GM19351 (cell line): ENCODE results near the gene ZNF536.

Source experiments
- ATAC-seq: cut with Tn5 transposase; IDR thresholded peaks from one replicate; pipeline ENCODE4 v1.9.1; 2021; ENCODE audit warnings: mild to moderate bottlenecking, moderate library complexity; ENCODE audit not compliant: unreplicated experiment

ZNF536 gene

GRCh38 chr19:30593356-30593755, 221.2 kb downstream of the ZNF536 start:
- no peak for ATAC-seq

- ATAC-seq, result no peak
Measured at GRCh38 chr19:30593975-30594745, 222.0 kb downstream of the ZNF536 start.

GRCh38 chr19:30596268-30596667, 224.1 kb downstream of the ZNF536 start:
- ATAC-seq, result no peak

DNA sequence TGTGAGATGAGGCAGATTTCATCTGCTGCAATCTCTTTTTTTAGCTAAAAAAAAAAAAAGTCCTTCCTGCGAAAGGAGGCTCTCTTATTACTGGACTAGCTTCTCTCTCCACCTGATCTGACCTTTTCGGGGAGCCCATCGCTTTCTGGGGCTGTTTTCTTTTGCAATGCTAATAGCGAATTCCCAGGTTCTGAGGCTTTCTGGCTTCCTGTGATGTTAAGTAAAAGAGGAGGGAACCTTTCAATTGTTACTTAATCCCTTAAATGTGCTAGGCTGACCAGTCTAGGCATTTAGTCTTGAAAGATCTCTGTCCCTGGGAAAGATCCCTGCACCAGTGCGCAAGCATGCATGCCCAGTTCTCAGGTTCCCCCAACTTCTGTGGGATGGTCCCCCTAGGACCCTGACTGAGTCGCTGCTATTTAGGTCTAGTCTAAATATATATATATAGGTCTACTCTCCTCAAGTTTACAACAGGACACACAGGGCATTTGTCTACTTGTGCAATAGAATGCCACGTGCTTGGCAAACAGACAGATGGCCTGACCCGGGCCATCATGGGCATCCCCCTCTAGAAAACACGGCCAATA, 224.7 kb downstream of the ZNF536 start:
- no peak for ATAC-seq

- ATAC-seq, result no peak
Measured at GRCh38 chr19:30598688-30599087, 226.5 kb downstream of the ZNF536 start.

DNA sequence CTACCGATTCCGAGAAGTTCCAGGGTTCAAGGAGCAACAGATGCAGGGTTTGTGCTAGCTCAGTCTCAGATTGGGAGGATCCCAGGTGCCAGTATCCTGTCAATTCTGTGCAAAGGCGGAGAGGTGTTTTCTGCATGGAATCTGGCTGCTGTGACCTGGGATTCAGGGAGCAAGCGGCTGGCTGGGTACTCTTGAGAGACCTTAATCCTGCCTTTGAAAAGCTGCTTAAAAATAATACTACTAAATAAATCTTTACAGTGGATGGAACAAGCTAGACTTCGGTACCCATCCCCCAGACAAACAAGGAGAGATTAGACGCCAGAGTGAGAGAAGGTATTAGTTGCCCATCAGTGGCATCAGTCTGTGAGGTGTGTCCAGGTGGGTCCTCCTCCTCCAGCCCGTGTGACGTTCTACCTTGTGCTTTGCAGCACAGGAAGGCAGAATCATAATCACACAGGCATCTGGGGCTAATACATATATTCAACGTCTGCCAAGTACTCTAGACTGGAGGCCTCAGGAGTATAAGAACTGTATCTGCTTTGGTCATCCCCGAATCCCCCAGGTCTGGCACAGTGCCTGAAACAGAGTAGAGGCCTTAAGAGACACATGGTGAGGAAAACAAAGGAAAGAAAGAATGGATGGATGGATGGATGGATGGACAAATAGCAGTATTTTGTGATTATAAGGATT, 230.6 kb downstream of the ZNF536 start:
- no peak for ATAC-seq

DNA sequence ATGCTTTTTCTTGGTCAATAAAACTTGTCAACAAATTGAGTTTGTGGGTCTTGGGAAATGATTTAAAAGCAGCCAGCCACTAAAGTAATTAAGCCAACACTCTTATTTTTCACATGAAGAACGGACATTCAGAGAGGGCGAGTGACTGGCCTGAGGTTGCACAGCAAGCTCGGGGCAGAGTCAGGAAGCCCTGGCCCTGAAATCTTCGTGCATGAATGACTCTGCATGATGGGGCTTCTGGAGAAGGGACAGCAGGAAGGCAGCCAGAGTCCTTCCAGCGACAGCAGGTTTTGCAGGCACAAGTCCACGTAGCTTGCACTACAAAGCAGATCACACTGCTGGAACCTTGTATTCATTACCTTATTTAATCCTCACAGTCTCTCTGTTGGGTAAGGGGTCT, 232.5 kb downstream of the ZNF536 start:
- no peak for ATAC-seq

- ATAC-seq, result no peak
Measured at GRCh38 chr19:30605333-30605732, 233.1 kb downstream of the ZNF536 start.

DNA sequence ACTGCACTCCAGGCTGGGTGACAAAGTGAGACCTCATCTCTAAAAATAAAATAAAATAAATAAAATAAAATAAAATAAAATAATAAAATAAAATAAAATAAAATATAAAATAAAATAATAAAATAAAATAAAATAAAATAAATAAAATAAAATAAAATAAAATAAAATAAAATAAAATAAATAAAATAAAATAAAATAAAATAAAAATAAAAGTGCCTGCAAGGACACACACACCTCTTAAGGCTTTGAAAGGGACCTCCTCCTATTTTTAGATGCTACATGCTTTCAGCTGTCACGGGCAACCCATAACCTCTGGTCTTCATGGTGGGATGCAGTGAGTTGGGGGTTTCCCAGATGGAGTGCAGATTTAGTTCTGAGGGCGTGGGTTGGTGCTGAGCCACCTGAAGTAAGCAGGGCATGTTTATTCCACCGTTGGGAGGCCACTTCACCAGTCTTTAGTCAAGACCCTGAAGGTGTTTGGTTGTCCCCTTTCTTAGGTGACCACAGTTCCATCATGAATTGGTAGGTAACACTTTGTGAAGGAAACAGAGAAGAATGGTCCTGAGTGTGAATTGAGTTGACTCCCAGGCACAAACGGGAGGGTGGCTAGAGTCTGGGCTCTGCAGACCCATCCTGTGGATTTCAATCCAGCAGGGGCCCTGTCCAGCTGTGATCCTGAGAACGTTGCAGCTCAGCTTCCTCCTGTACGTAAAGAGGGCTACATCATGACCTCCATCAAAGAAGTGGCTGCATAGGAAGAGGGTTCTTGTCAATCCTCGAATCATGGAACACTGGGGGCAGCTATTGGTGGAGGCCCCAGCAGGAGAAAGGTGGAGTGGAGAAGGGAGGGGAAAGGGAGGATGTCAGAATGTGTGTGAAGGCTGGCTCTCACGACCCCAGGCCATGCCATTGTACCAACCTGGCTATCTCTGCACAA, 234.2 kb downstream of the ZNF536 start:
- ATAC-seq, result no peak
